ENCODE data around the gene OR1E2. TPM values are rescaled to one million over a fixed set of nuclear protein-coding genes. Genes with fewer than 3 reads are reported as not detected.

OR1E2 gene
- total RNA-seq, 4 donors from 2014 or later = not detected

DNA sequence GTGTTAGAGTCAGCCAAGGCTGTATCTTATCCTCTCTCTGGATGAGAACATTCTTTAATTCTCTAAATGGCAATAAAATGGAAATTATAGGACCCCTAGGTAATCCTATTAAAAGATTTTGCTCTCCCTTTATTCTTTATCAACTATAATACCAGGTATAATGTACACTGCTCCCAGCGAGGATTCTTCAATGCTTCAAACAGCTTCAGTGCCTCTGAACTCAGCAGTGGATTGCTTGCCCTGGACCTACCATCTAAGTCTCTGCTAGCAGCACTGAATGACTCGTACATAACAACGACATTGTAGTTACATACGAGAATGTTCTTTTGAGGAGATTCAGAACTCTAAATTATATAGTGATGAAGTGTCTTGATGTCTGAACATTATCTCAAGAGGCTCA lies 43.9 kb downstream of the OR1E2 start:
- DNase-seq (ENCODE audit: low spot score) (no peak), ATAC-seq (ENCODE audit: low FRiP score) (no peak)

DNA sequence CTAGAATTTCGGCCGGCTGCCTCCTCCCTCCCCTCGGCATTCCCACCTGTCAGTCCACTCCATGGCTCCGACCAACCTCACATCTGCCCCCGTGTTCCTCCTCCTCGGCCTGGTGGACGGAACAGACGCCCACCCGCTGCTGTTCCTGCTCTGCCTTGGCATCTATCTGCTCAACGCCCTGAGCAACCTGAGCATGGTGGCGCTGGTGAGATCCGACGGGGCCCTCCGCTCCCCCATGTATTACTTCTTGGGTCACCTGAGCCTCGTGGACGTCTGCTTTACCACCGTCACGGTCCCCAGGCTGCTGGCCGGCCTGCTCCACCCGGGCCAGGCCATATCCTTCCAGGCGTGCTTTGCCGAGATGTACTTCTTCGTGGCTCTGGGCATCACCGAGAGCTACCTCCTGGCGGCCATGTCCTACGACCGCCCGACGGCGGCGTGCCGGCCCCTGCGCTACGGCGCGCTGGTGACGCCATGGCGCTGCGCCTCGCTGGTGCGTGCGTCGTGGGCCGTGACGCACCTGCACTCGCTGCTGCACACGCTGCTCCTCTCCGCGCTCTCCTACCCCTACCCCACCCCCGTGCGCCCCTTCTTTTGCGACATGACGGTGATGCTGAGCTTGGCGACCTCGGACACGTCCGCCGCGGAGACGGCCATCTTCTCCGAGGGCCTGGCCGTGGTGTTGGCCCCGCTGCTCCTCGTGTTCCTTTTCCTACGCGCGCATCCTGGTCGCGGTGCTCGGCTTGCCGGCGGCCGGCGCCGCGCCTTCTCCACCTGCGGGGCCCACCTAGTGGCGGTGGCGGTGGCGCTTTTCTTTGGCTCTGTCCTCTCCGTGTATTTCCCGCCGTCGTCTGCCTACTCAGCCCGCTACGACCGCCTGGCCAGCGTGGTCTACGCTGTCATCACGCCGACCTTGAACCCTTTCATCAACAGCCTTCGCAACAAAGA lies 47.5 kb downstream of the OR1E2 start, which contains the start of gene OR3A2:
Gene OR3A2 (minus strand): TSS at position 440 of the 948 bp plus-strand sequence.
- DNase-seq (ENCODE audit: low spot score) = no peak
- ATAC-seq (ENCODE audit: low FRiP score) = no peak
- TF ChIP-seq, protein P1, sequence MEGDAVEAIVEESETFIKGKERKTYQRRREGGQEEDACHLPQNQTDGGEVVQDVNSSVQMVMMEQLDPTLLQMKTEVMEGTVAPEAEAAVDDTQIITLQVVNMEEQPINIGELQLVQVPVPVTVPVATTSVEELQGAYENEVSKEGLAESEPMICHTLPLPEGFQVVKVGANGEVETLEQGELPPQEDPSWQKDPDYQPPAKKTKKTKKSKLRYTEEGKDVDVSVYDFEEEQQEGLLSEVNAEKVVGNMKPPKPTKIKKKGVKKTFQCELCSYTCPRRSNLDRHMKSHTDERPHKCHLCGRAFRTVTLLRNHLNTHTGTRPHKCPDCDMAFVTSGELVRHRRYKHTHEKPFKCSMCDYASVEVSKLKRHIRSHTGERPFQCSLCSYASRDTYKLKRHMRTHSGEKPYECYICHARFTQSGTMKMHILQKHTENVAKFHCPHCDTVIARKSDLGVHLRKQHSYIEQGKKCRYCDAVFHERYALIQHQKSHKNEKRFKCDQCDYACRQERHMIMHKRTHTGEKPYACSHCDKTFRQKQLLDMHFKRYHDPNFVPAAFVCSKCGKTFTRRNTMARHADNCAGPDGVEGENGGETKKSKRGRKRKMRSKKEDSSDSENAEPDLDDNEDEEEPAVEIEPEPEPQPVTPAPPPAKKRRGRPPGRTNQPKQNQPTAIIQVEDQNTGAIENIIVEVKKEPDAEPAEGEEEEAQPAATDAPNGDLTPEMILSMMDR (IDR thresholded peaks at IDR 0.05) = no peak

More for the DNA sequence above, 43.9 kb downstream of the OR1E2 start:
- TF ChIP-seq, protein P1 (IDR thresholded peaks at IDR 0.05) = no peak

Other genes starting within 250 kb of the OR1E2 start
- gene OR1A2, start 236.3 kb downstream of the OR1E2 start, total RNA-seq = not detected
- gene OR1A1, start 226.2 kb downstream of the OR1E2 start, total RNA-seq = not detected
- under 1 TPM in 1 of 4 donors, not detected in 3; 0.38 TPM for gene OR3A1, start 135.5 kb downstream of the OR1E2 start, total RNA-seq
- gene OR3A2, start 47.5 kb downstream of the OR1E2 start, total RNA-seq = under 1 TPM in 1 of 4 donors, not detected in 3; 0.24 TPM
- gene OR1E1, start 35.4 kb downstream of the OR1E2 start, total RNA-seq = not detected
- not detected for gene OR3A3, start 22.5 kb downstream of the OR1E2 start, total RNA-seq
- gene SPATA22, start 38.0 kb upstream of the OR1E2 start, total RNA-seq = 1 to 10 TPM in 1 of 4 donors, under 1 TPM in 1, not detected in 2; 0.93 to 1.8 TPM
- 10 to 100 TPM in 1 of 4 donors, 1 to 10 TPM in 3; 4.5 to 14.7 (median 6.2) TPM for gene ASPA, start 42.2 kb upstream of the OR1E2 start, total RNA-seq
- gene TRPV3, start 124.0 kb upstream of the OR1E2 start, total RNA-seq = 1 to 10 TPM in 1 of 4 donors, under 1 TPM in 3; 0.36 to 3.0 (median 0.86) TPM
- gene TRPV1, start 175.6 kb upstream of the OR1E2 start, total RNA-seq = 1 to 10 TPM; 1.7 to 9.9 (median 2.7) TPM
- 10 to 100 TPM in 3 of 4 donors, 1 to 10 TPM in 1; 9.4 to 25.5 (median 12.1) TPM for gene SHPK, start 202.4 kb upstream of the OR1E2 start, total RNA-seq
- gene CTNS, start 202.9 kb upstream of the OR1E2 start, total RNA-seq = 10 to 100 TPM; 18.8 to 29.9 (median 23.1) TPM
- gene TAX1BP3, start 234.7 kb upstream of the OR1E2 start, total RNA-seq = 100 to 1,000 TPM in 2 of 4 donors, 10 to 100 TPM in 2; 69.8 to 141 (median 100) TPM
- 10 to 100 TPM in 3 of 4 donors, 1 to 10 TPM in 1; 9.8 to 19.4 (median 13.0) TPM for gene EMC6, start 235.0 kb upstream of the OR1E2 start, total RNA-seq